Middle frontal gyrus (tissue), 1 donor: ENCODE data around the gene URB1.
"Not testable (repeated sequence)": the region's sequence is repeated elsewhere in the genome, so short reads cannot be mapped to it uniquely, and the experiment has no call there.

ENCODE experiments used
- DNase-seq: peaks from one replicate; pipeline ENCODE4 v3.0.0-alpha.2; 2015; ENCODE audit warnings: low spot score; ENCODE audit errors: extremely low spot score

Gene URB1

GRCh38 chr21:32377506-32377905 is 15.3 kb downstream of the URB1 start:
- DNase-seq = no peak

- DNase-seq = no peak
Measured at GRCh38 chr21:32372755-32373154, 20.1 kb downstream of the URB1 start.

GRCh38 chr21:32371913-32372314 is 20.9 kb downstream of the URB1 start:
- no peak for DNase-seq

GRCh38 chr21:32370998-32371766 is 21.6 kb downstream of the URB1 start:
- DNase-seq = no peak

- DNase-seq = not testable (repeated sequence)
Measured at GRCh38 chr21:32368961-32369360, 23.9 kb downstream of the URB1 start.

GRCh38 chr21:32368386-32368785 is 24.4 kb downstream of the URB1 start:
- no peak for DNase-seq

- no peak for DNase-seq
Measured at GRCh38 chr21:32367158-32367557, 25.7 kb downstream of the URB1 start.

- DNase-seq = no peak
Measured at GRCh38 chr21:32366191-32366590, 26.6 kb downstream of the URB1 start.

GRCh38 chr21:32364796-32365195 is 28.0 kb downstream of the URB1 start:
- no peak for DNase-seq

- no peak for DNase-seq
Measured at GRCh38 chr21:32364387-32364786, 28.4 kb downstream of the URB1 start.

GRCh38 chr21:32360401-32360975 is 32.3 kb downstream of the URB1 start:
- DNase-seq = no peak

- DNase-seq = no peak
Measured at GRCh38 chr21:32359719-32360260, 33.0 kb downstream of the URB1 start.

- DNase-seq = no peak
Measured at GRCh38 chr21:32356874-32357395, 35.9 kb downstream of the URB1 start.

GRCh38 chr21:32353002-32353711 is 39.7 kb downstream of the URB1 start:
- DNase-seq = no peak

- no peak for DNase-seq
Measured at GRCh38 chr21:32352526-32352925, 40.3 kb downstream of the URB1 start.

GRCh38 chr21:32351428-32351827 is 41.4 kb downstream of the URB1 start:
- no peak for DNase-seq

- no peak for DNase-seq
Measured at GRCh38 chr21:32350981-32351380, 41.8 kb downstream of the URB1 start.

GRCh38 chr21:32350211-32350980 is 42.4 kb downstream of the URB1 start:
- no peak for DNase-seq

GRCh38 chr21:32349333-32349944 is 43.4 kb downstream of the URB1 start:
- DNase-seq = no peak

- no peak for DNase-seq
Measured at GRCh38 chr21:32348604-32349332, 44.0 kb downstream of the URB1 start.
